OCI-M2 (cell line): ENCODE results near the gene SLC22A7.

ENCODE experiments used
- DNase-seq: peaks from one replicate; lab custom pipeline; 2025; ENCODE audit not compliant: unreplicated experiment; lab: John Stamatoyannopoulos, UW

Gene SLC22A7

DNA sequence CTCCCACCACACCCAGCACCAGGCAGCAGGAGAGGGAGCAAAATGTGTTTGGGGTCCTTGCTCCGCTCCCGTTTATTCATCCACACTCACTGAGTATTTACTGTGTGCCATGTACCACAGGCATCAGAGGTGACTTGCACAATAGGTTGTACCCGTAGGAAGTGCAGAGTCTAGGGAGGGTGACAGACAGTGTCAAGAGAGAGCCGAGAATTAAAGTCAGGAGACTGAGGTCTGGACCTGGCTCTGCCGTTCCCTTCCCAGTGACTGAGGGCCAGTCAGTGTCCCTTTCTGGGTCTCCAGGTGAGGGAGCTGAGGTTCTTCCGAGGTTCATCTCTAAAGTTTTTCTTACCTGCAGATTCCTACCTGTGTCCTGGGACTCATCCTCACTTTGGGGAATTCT lies 32.5 kb upstream of the SLC22A7 start:
- no peak for DNase-seq

DNA sequence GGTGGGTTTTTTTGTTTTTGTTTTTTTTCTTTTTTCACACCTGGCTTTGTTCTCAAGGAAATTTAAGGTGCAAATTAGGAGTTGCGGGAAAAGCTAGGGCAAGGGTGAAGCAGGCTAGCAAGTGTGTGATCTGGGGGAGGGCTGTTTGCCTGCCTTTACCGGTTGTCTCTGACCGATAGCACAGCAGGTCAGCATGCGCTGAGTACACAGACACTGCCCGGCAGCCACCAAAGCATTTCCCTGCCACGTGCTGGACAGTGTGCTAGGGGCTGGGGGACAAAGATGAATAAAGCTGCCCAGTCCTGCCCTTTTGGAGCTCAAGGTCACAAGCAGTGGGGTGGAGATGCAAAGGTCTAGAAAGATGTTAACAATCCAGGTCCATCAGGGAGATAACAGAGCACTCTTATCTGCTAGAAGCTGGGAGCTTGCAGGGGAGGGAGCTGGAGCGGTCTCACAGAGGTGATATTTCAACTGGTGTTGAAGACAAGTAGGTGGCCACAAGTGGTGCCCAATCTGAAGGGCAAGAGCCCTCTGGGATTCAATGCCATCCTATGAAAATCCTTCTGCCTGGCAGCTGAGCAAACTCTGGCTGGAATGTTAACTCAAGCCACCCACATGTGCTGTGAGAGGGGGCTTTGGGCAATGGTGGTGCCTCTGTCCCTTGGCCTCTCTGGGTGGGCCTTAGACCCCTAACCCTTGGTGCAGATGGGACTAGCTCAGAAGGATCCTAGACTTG lies 30.3 kb upstream of the SLC22A7 start:
- no peak for DNase-seq

DNA sequence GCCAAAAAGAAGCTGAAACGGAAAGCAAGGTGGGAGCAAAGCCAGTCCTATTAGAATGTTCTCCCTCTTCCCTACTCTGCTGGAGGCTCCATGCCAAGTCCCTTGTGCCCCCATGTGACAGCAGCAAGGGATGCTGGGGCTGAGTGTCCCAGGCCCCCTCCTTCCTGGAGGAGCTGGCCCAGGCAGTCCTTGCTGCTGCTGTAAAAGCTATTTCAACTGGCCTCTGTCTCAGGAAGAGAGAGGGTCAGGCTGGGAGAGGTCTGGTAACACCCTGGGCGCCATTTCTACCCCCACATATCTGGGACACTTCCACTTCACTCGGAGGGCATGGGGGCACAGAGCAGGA lies 29.7 kb upstream of the SLC22A7 start:
- no peak for DNase-seq

DNA sequence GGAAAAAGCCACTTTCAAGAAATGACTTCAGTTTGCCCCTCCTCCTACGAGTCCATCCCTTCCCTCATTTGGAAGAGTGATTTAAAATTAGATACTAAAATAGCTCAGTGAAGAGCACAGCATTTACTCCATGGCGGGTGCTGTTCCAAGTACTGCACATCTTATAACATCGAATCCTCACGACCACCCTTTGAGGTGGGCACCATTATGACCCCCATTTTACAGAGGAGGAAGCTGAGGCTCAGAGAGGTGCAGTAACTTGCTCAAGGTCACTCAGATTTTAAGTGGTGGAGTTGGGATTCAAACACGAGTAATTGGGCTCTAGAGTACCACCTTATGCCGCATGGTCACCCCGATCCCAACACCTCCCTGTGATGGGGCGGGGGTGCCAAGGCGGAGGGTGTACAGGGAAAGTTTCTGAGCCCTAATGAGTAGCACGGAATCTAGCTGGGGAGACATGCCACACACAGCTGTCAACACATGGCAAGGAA lies 29.2 kb upstream of the SLC22A7 start:
- DNase-seq, result no peak

DNA sequence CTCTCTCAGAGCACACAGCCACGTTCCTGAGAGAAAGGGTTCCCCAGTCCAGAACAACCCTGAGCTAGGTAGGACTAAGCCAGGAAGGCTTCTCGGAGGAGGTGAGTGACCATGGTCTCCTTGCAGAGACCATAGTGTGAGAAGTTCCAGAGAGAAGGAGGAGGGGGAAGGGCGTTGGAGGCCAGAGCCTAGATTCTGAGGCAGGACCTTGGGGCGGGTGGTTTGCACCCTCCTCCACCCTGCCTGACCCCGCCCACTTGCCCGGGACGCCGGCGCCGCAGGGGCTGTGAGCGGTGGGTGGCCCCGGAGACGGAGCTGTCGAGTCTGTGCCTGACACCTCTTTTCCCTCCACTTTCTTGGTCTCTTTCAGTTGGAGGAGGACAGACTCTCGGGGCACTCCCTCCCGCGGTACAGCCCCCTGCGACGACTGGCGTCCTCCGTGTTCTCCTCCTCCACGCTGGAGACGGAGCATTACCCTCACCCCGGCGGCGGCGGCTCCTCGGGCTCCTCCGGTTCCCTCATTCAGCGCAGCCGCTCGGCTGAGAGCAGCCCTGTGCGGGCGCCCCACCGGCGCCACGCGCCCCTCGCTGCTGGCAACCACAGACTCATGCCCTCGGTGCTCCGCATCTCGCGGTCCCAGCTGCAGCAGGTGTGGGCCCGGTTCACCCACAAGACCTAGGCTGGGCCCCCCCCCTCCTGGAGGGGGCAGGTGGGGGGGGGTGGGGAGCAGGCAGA lies 28.6 kb upstream of the SLC22A7 start:
- no peak for DNase-seq

DNA sequence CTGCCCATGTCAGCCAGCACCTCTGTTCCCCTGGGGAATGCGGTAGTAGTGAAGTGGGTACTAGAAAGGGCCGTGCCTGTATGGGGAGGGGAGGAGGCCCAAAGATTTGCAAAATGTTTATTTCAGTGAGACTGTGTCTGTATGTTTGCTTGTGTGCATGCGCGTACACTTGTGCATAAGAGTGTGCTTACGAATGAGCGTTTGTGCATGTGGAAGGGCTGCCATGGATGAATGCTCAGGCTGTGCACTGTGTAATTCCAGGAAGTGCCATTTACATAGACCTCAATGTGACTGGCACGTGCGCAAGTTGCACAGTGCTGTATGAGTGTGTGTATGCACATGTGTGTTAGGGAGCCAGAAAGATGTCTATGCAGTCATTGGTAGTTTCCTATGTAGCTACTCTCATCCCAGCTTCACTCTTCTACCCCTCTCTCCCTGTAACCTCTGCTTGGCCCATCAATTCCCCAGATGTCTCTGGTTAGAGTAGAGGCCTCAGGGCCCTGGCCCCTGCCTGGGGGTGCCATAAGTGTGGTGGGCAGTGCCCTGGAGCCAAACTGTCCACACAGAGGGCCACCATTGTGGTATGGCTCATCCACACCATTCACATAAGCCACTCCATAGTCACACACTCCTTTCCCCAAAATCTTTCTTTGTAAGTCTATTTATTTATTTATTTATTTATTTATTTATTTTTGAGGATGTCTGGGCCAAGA lies 26.8 kb upstream of the SLC22A7 start:
- DNase-seq, result no peak

DNA sequence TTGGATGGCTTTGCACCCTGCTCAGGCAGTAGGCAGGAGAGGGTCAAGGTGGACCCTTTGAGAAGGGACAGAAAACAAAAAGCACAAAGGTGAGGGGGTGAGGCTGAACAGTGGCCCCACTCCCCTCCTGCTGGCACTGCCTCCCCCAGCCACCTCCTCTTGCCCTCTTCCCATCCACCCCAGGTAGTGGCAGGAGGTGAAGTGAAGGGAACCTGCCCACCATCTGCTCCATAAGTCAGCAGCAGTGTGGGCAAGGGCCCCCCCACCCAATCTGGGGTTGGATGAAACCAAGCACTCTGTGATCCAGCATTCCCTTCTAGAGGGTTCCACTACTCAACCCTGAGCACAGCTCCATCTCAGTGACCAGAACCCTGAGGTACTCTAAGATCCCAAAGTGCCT lies 26.1 kb upstream of the SLC22A7 start:
- no peak for DNase-seq

DNA sequence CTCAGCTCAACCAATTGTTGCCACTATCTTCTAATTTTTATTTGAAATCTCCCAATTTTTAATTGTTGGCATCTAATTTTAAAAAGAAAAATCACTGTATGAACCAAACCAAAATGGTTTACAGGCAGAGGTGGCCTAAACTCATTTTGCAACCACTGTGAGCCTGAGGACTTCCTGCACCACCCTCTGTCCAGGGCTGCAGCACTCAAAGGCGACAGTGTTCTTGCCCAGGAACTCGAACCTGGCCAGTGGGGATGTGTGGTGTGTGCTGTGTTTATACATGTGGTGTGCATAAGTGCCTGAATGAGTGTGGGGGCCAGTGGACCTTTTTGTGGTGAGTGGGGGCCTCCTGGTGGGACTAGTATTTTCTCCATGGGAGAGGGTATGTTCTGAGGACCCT lies 24.4 kb upstream of the SLC22A7 start:
- no peak for DNase-seq

DNA sequence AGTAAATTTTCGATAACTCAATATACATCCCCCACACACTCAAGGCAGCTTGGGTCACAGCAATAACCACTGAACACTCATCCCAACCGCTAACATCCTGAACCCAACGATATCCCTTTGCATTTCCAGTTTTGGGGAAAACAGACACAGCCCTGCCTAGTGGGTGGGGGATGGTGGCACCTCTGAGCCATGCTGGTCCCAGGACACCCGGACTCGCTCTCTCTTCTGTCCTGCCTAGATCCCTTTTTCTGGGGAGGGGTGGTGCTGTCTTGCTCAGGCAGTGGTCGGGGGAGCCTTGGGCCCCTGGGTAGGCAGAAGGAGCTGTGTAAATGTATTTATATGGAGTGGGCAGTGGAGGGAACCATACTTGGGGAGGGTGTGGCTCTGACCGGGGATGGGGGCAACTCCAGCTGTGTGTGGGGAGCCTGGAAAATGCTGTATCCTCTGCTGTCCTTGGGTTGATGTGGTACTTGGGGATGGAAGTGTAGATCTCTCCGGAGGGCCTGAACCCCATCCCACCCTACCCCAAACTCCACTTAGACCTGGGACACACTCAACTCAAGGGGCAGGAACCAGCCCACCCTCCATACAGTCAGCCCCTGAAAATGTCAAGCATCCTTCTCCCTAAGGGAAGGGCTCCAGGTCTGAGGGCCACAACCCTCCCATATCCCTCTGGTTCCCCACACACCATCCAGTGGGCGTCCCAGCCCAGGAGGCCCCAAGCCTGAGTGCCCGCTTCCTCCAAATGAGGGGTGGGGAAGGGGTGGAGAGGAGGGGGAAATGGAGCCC lies 23.7 kb upstream of the SLC22A7 start:
- DNase-seq, result no peak

DNA sequence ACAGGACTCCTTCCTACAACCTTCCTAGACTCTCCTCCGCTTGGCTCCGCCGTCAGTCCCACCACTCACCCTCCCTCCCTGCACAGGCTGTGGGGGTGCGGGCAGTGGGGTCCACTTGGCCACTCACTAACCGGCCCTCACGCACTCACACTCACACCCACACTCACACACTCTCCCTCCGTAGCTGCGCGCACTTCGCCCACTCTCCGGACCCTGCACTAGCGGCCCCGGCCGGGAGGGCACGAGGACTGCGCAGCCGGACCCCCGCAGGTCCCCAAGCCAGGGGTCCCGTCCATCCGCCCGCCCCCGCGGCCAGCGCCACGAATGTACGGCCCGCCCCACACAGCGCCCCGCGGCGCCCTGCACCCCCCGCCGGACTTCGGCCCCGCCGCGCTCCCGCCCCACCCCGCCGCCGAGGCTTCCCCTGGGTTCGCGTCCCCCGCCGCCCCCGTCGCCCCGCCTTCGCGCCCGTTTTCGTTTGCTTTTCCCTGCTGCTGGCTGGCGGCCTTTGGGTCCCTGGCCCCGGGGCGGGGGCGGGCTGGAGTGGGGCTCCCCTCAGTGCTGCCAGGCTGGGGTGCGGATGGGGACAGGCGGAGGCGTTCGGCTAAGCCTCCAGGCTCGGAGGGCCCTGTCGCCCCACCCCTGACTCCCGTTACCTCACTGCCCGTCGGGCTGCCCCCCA lies 23.0 kb upstream of the SLC22A7 start:
- DNase-seq, result no peak

DNA sequence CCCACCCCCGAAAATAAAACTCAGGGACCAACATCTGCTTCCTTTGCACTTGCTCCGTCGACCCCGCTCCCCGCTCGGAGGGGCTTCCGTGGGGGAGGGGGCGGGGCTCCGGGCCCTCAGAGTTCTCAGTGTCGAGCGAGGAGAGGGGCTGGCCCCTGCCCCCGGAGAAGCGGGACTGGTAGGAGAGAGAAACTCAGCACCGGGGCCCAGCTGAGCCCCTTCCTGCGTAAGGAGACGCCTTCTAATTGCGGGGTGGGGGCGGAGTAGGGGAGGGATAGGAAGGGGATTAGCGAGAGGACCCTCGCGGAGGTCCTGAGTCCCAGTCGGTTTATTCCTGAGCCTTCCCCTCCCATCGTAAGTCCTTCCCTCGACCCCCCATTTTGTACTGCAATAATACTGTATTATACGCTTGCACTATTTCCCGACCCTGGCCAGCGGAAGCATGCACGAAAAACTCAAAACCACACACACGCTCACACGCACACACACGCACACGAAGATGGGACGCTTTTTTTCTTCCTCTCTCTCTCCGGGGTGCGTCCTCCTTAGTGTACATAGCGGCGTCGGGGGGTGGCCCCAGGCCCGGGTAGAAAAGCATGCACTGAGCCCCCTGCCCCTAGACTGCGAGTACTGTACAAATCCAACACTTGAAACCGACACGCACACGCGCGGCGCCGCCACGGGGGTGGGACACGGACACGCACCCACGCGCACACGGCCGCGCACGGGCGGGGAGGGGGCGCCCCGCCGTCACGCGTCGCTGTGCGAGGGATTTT lies 22.1 kb upstream of the SLC22A7 start:
- DNase-seq, result no peak

DNA sequence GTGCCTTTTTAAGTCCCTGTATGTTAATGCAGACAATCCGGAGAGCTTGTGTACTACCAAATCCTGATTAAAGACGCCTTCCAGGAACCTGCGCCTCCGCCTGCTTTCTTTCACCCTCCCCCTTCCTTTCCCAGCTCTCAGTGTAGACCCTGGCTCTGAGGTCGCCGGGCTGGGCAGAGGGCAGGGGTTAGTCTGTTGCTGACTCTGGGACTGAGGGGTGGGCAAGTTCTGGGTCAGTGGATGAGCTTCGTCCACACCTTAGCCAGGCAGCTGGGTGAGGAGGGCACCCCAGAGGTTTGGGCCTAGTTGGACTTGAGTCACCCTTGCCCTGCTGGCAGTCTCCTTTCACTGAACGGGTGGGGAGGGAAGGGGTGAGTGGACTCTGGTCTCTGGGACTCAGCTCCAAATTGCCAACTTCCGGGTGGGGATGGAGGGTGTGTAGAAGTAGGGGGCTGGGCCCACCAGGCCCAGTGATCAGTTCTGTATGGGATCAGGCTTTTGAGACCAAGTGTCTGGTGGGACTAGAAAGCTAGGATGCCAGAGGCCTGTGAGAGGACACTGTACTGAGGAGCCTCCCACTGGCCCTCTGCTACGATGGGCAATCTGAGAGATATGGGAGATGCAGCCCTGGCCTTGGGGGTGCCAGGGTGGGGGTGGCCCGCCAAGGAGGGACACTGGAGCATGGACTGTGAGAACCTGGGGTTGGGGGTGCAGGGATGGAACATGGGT lies 21.3 kb upstream of the SLC22A7 start:
- DNase-seq, result no peak

DNA sequence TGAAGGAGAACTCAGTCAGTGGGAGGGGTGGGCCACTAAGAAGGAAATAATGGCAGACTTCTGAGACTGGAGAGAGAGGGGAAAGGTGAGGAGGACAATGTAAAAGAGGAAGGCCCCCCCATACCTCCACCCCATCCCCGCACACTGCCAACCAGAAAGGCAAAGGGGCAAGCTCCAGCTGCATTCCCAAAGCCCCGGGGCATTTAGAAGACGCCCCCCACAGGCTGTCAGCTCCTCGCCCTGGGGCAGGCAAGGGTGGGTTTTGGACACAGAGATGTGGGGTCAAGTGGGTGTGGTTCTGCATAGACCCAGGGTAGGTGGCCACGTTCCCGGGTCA lies 20.8 kb upstream of the SLC22A7 start:
- no peak for DNase-seq

DNA sequence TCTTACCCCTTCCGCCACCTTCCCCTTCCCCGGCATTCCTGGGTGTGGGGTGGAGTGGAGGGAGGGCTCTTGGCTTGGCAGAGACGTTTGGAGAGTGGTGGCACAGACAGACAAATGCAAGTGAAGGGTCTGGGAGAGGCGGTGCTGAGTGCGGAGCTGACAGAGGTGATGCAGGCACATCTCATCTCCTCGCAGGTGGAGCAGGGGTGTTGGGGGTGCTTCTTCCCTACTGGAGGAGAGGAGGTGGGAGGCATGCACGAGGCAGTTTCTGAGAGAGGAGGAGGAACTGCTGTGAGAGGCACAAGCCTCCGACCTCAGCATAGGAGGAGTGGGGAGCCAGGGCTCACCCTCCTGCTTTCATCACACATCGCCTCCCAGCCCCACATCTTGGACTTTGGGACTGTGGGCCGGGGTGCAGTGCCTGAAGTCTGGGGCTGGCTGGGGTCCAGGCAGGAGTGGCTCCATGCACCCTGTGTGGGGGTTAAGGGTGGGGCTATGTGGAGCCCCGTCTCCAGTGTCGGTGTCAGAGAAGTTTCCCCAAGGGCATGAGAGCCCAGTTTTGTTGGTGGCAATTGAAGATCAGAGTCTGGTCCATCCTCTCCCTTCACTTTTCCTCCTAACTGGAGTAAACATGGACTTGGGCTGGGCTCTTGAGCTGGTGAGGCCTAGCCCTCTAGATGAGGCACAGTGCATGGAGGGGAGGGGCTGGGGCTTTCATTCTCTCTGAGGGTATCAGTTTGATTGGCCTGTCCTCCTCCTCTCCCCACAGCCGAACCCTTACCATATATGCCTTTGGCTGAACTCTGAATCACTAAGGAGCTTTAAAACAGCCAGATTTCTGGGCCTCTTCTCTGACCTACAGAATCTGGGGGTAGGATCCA lies 20.2 kb upstream of the SLC22A7 start:
- DNase-seq, result no peak

DNA sequence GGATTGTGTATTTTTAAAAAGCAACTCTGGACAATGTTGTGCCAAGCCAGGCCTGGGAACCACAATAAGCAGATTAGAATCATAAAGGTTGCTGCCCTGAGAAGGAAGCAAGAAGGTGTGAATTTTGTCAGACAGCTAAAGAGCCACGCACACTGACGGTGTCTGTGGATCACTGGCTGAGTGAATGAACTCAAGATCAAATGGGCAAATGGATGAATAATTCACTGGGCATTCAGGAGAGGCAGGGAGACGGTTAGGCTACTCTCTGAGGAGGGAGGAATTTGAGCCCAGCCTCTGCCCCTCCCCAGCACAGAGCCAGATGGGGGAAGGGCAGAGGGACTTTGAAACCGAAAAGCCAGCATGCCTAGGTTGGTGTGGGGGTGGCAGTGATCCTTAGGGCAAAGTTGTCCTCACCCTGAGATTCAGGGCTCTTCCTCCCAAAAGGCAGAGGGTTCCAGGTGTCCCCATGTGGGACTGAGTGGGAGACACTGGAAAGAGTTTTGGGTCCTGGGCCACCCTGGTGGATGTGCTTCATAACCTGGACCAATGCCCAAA lies 19.5 kb upstream of the SLC22A7 start:
- DNase-seq, result no peak

DNA sequence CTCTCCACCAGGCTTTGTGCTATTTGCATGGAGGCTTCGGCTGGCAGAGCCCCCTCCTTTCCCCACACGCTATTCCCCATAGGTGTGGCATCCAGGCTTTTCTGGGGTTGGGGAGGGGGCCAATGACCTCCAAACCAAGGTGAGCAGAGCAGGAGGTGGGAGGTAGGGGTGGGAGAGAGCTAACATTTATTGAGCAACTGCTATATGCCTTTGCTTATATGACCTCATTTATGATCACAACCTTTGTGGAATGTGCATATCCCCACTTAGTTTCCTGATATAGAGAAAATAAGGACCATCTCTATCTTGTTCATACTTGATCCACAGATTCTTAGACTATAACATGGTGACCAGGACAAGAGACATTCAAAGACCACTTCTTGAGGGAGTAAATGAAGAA lies 17.8 kb upstream of the SLC22A7 start:
- DNase-seq, result no peak

DNA sequence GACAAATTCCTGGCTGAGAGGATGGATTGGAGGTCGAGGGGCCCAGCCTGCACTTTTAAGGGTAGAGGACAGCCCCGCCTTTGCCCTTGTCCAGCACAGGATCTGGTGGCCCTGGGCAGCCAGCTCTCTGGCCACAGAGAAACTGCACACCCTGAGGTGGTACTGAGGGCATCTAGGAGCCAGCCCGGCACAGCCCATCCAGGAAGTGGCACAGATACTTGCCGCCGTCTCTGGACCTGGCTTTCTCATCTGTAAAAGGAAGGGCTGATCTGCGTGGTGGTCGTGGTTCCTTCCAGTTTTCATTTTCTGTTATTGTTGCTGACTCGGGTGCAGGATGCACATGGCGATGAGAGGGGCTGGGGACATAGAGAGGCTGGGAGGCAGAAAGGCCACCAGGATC lies 16.0 kb upstream of the SLC22A7 start:
- no peak for DNase-seq
